Body of pancreas (tissue), 4 donors: ENCODE results near the gene ARHGDIG.

Experiments
- POLR2A ChIP-seq, 3 donors: fragments of 450-650 bp; IDR thresholded peaks; one replicate each; pipeline ENCODE4 v1.6.1; 2016; ENCODE audit warnings: antibody characterized with exemption in 3 of 3, mild to moderate bottlenecking in 2 of 3
- TF ChIP-seq, protein P1 (sequence below), 7 experiments: fragments of 450-650 bp in 4 of 7; fragments of 200-600 bp in 3 of 7; sonication (generic) in 3 of 7; IDR thresholded peaks; one replicate each; pipeline ENCODE4 v1.5.1; 2016 to 2019; ENCODE audit warnings: antibody characterized with exemption in 7 of 7

DNA sequence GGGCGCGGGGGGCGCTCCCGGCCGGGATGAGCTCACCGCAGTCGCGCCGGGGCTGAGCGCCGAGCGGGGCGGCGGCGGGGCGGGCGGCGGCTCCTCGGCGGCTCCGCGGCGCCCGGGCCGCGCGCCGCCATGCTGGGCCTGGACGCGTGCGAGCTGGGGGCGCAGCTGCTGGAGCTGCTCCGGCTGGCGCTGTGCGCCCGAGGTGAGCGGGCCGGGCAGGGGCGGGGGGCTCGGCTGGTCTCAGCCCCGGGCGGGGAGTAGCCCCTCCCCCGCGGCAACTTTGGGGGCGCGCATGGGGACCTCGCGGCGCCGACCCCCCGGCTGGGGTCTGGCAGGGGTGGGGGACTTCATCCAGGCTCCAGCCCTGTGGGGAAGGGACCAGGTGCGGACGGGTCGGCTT lies at the start of gene ARHGDIG:
- no peak for TF ChIP-seq POLR2A (IDR thresholded peaks at IDR 0.05)
- TF ChIP-seq, protein P1, sequence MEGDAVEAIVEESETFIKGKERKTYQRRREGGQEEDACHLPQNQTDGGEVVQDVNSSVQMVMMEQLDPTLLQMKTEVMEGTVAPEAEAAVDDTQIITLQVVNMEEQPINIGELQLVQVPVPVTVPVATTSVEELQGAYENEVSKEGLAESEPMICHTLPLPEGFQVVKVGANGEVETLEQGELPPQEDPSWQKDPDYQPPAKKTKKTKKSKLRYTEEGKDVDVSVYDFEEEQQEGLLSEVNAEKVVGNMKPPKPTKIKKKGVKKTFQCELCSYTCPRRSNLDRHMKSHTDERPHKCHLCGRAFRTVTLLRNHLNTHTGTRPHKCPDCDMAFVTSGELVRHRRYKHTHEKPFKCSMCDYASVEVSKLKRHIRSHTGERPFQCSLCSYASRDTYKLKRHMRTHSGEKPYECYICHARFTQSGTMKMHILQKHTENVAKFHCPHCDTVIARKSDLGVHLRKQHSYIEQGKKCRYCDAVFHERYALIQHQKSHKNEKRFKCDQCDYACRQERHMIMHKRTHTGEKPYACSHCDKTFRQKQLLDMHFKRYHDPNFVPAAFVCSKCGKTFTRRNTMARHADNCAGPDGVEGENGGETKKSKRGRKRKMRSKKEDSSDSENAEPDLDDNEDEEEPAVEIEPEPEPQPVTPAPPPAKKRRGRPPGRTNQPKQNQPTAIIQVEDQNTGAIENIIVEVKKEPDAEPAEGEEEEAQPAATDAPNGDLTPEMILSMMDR (IDR thresholded peaks at IDR 0.05): no peak
